ENCODE measurements around the gene GSTA4.

GRCh38 chr6:53027131-53027718 lies 32.1 kb upstream of the GSTA4 start:
- TF ChIP-seq CTCF (IDR thresholded peaks at IDR 0.05), result no peak
- no peak for TF ChIP-seq POLR2A (IDR thresholded peaks at IDR 0.05)
